Smooth muscle cell (in vitro differentiated cells): ENCODE data around the gene NPVF. TPM values are rescaled to one million over a fixed set of nuclear protein-coding genes. Genes with fewer than 3 reads are reported as not detected.
A peak's percentile ranks its signal among the peaks of the same experiment; 100 is the strongest.

Experiments
- DNase-seq: peaks from one replicate; lab custom pipeline; 2025; ENCODE audit not compliant: unreplicated experiment; lab: John Stamatoyannopoulos, UW
- H2AFZ ChIP-seq: fragments of 200-600 bp; sonication (generic); 2 replicates; pipeline ENCODE4 v1.6.0; 2016; ENCODE audit warnings: antibody characterized with exemption, low read depth, mild to moderate bottlenecking
- H3F3A ChIP-seq: fragments of 200-600 bp; sonication (generic); 2 replicates; pipeline ENCODE4 v1.6.0; 2017; ENCODE audit warnings: antibody characterized with exemption, low read depth
- H3K27ac ChIP-seq: fragments of 200-600 bp; sonication (generic); 2 replicates; pipeline ENCODE4 v1.5.1; 2016; ENCODE audit warnings: low read depth, mild to moderate bottlenecking
- H3K27me3 ChIP-seq: fragments of 200-600 bp; sonication (generic); 2 replicates; pipeline ENCODE4 v1.6.1; 2016; ENCODE audit warnings: low read depth, mild to moderate bottlenecking
- H3K36me3 ChIP-seq: fragments of 200-600 bp; sonication (generic); 2 replicates; pipeline ENCODE4 v1.5.1; 2016; ENCODE audit warnings: low read depth
- H3K4me1 ChIP-seq: fragments of 200-600 bp; sonication (generic); 2 replicates; pipeline ENCODE4 v1.5.1; 2016; ENCODE audit warnings: low read depth
- H3K4me2 ChIP-seq: fragments of 200-600 bp; sonication (generic); 2 replicates; pipeline ENCODE4 v1.6.0; 2016; ENCODE audit warnings: mild to moderate bottlenecking
- H3K4me3 ChIP-seq: fragments of 200-600 bp; sonication (generic); 2 replicates; pipeline ENCODE4 v1.5.1; 2016; ENCODE audit warnings: mild to moderate bottlenecking
- H3K79me2 ChIP-seq: fragments of 200-600 bp; sonication (generic); 2 replicates; pipeline ENCODE4 v1.6.0; 2016; ENCODE audit warnings: low read depth, mild to moderate bottlenecking
- H3K9ac ChIP-seq: fragments of 200-600 bp; sonication (generic); 2 replicates; pipeline ENCODE4 v1.6.0; 2016; ENCODE audit warnings: low read depth
- H3K9me3 ChIP-seq: fragments of 200-600 bp; sonication (generic); replicated peaks from 2 replicates; pipeline ENCODE4 v1.5.1; 2016; ENCODE audit warnings: low read depth
- H4K20me1 ChIP-seq: fragments of 200-600 bp; sonication (generic); 2 replicates; pipeline ENCODE4 v1.6.0; 2016; ENCODE audit warnings: low read depth
- WGBS: methylation state at CpG from one replicate; pipeline ENCODE4 v1.1.7; 2016; ENCODE audit warnings: low lambda C conversion rate; 5-methylcytosine and 5-hydroxymethylcytosine counted together
- polyA plus RNA-seq: library from polyadenylated mRNA; unstranded; fragments of >200 nt; fragmentation: Nextera tagmentation; extraction: Ambion mirVana; gene quantifications from 2 replicates; pipeline ENCODE4 v1.2.1, GENCODE V29; 2016
- total RNA-seq: library from RNA; depleted of rRNA; stranded (reverse); fragments of >200 nt; gene quantifications from 2 replicates; pipeline ENCODE4 v1.2.3, GENCODE V29; 2014
- TF ChIP-seq, protein P1 (sequence below): fragments of 200-600 bp; sonication (generic); IDR thresholded peaks from 2 replicates; pipeline ENCODE4 v1.5.1; 2017; ENCODE audit warnings: borderline replicate concordance, mild to moderate bottlenecking, antibody characterized with exemption; ENCODE audit not compliant: insufficient read depth, poor library complexity, severe bottlenecking

NPVF gene
- total and polyA plus RNA-seq, 2 experiments from 2014 or later: not detected

DNA sequence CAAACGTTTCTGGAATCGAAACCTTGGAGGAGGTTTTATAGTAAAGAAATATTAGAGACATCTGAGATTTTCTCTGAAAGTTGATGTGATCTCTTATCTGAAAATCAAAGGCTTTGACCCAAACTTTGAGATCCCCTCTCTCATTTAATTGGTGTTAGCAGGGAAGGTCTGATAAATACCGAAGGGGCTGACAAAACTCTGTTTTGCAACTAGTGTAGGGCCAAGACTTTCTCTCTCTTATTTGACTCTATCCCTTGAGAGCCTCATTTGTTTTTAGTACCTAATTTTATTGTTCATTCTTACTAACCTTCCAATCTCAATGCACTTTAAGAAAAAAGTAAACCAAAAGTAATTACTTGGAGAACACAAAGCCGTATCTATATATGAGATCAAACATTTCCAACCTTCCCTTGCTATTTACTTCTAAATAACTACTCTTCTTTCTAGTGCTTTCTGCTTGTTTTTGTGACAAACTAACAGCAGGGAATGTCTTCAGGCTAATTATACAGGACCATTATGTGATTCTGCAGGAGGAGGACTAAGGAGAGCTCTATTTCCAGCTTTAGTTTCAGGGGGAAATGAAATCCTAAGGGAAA lies 33.4 kb upstream of the NPVF start:
- WGBS: 79% methylated on average over 4 of the region's 4 CpGs
- H4K20me1 ChIP-seq: no peaks in the 10 kb centered on the region
- H3K9me3 ChIP-seq: no peaks in the 10 kb centered on the region
- no peaks in the 10 kb centered on the region for H3F3A ChIP-seq
- H2AFZ ChIP-seq: peak overlapping the region; percentile 82
- H3K27ac ChIP-seq: no peak overlapping the region
- DNase-seq: no peak
- H3K79me2 ChIP-seq: no peaks in the 10 kb centered on the region
- H3K4me1 ChIP-seq: peaks cover 20% of the 10 kb centered on the region
- no peaks in the 10 kb centered on the region for H3K36me3 ChIP-seq
- no peak overlapping the region for H3K4me3 ChIP-seq
- peak overlapping the region; percentile 54 for H3K4me2 ChIP-seq
- TF ChIP-seq, protein P1, sequence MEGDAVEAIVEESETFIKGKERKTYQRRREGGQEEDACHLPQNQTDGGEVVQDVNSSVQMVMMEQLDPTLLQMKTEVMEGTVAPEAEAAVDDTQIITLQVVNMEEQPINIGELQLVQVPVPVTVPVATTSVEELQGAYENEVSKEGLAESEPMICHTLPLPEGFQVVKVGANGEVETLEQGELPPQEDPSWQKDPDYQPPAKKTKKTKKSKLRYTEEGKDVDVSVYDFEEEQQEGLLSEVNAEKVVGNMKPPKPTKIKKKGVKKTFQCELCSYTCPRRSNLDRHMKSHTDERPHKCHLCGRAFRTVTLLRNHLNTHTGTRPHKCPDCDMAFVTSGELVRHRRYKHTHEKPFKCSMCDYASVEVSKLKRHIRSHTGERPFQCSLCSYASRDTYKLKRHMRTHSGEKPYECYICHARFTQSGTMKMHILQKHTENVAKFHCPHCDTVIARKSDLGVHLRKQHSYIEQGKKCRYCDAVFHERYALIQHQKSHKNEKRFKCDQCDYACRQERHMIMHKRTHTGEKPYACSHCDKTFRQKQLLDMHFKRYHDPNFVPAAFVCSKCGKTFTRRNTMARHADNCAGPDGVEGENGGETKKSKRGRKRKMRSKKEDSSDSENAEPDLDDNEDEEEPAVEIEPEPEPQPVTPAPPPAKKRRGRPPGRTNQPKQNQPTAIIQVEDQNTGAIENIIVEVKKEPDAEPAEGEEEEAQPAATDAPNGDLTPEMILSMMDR: no peak
- H3K9ac ChIP-seq: no peak overlapping the region
- H3K27me3 ChIP-seq: peaks cover 11% of the 10 kb centered on the region

DNA sequence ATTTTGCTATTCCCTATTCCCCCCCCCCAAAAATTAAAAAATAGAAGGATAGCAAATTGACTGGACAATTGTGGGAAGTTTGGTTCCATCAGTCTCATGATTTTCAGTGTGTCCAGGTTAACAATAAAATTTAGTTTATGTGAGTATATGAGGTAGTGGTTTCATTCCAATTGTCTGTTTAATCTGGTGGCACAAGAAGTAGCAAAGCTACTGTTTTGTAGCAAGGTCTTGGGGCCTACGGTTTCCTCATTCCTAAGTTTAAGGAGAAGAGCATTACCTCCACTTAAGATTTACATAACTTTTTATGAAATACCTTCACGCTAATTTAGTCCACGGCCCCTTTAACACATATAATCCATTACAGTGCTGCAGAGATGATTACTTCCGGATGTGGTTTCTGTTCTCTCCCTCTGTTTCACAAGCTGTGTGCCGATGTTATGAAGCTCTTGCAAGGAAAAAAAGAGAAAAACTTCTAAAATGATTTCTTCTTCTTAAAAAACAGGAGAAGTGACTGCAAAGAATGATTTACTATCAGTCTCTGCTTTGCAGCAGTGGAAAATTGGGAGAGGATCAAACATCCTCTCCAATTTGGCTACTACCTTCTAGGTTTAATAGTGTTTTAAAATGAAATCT lies 32.7 kb upstream of the NPVF start:
- 21% methylated on average over 4 of the region's 5 CpGs for WGBS
- H3K27me3 ChIP-seq: peaks cover 8% of the 10 kb centered on the region
- H3K9me3 ChIP-seq: no peaks in the 10 kb centered on the region
- no peak for DNase-seq
- H3K9ac ChIP-seq: no peak overlapping the region
- H3K79me2 ChIP-seq: no peaks in the 10 kb centered on the region
- H3F3A ChIP-seq: no peaks in the 10 kb centered on the region
- TF ChIP-seq, protein P1: no peak
- no peaks in the 10 kb centered on the region for H3K36me3 ChIP-seq
- no peaks in the 10 kb centered on the region for H4K20me1 ChIP-seq
- peak overlapping the region; percentile 82 for H2AFZ ChIP-seq
- no peak overlapping the region for H3K4me3 ChIP-seq
- peak overlapping the region; percentile 54 for H3K4me2 ChIP-seq
- H3K27ac ChIP-seq: no peak overlapping the region
- peaks cover 20% of the 10 kb centered on the region for H3K4me1 ChIP-seq

DNA sequence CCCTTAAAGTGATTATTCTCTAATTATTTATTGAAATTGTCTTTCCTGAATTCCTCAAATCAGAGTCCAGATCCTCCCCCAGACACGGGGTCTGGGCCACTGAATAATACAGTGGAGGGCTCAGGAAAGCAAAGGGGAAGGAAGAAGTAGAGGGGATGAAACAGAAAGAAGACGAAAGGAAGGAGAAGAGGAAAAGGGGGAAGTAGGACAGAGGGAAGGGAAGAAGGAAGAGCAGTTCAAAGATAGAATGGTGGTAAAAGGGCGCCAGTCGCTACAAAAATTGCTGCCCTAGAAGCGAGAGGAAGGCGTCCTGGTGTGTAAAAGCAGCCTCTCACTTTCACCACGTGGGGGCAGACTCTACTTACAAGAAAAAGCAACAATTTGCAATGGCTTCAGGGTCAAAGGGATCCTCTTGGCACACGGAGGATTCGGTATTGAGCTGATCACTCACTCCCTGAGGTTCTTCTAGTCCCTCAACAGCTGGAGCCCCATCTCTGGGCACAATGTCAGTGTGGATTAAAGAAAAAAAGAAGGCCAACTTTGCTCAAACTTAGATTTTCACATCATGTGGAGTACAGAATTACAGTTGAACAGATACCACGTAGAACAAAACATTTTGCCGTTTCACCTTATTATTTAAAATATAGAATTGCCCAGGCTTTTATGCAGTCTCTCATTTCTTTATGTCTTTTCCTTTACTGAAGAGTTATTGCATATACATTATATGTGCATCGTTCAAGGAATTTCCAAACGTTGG lies 31.4 kb upstream of the NPVF start:
- H3K36me3 ChIP-seq: no peaks in the 10 kb centered on the region
- H3K9ac ChIP-seq: no peak overlapping the region
- no peaks in the 10 kb centered on the region for H3K79me2 ChIP-seq
- no peak overlapping the region for H3K27ac ChIP-seq
- H3K4me1 ChIP-seq: peaks cover 20% of the 10 kb centered on the region
- peak; percentile 2 for DNase-seq
- H3K4me3 ChIP-seq: no peak overlapping the region
- TF ChIP-seq, protein P1: peak; percentile 76
- no peaks in the 10 kb centered on the region for H3K9me3 ChIP-seq
- H2AFZ ChIP-seq: peak overlapping the region; percentile 83
- no peaks in the 10 kb centered on the region for H3F3A ChIP-seq
- no peaks in the 10 kb centered on the region for H4K20me1 ChIP-seq
- peaks cover 8% of the 10 kb centered on the region for H3K27me3 ChIP-seq
- 35% methylated on average over 13 of the region's 13 CpGs for WGBS
- H3K4me2 ChIP-seq: peak overlapping the region; percentile 61
